Calu3 (cell line): ENCODE measurements around the gene IQCN. TPM values are rescaled to one million over a fixed set of nuclear protein-coding genes. Genes with fewer than 3 reads are reported as not detected.

Experiments
- BruUV-seq: library from RNA; stranded (reverse); fragments of 400-500 nt; replicated peaks from 2 replicates; lab custom pipeline; 2021; lab: Mats Ljungman, UMichigan
- CTCF ChIA-PET: fragments of 300-600 bp; sonication (Branson Sonifier 250); formaldehyde crosslinking; loops from one replicate; lab custom pipeline; 2022; ENCODE audit warnings: antibody characterized with exemption; lab: Charles Lee
- DNase-seq: peaks from one replicate; pipeline ENCODE4 v3.0.0; 2022
- H3K27ac Mint-ChIP-seq: one replicate; pipeline ENCODE4 v1.8.0; 2022; ENCODE audit warnings: mixed read lengths; ENCODE audit not compliant: unreplicated experiment
- H3K27me3 Mint-ChIP-seq: one replicate; pipeline ENCODE4 v1.8.0; 2022; ENCODE audit warnings: mixed read lengths; ENCODE audit not compliant: unreplicated experiment
- H3K36me3 Mint-ChIP-seq: one replicate; pipeline ENCODE4 v1.8.0; 2022; ENCODE audit warnings: mild to moderate bottlenecking, moderate library complexity, mixed read lengths; ENCODE audit not compliant: insufficient read depth, unreplicated experiment
- H3K4me1 Mint-ChIP-seq: one replicate; pipeline ENCODE4 v1.8.0; 2022; ENCODE audit warnings: mild to moderate bottlenecking, low read depth, mixed read lengths; ENCODE audit not compliant: unreplicated experiment
- H3K4me3 Mint-ChIP-seq: one replicate; pipeline ENCODE4 v1.8.0; 2022; ENCODE audit warnings: mild to moderate bottlenecking, low read depth, moderate library complexity, mixed read lengths; ENCODE audit not compliant: unreplicated experiment
- H3K9me3 Mint-ChIP-seq: one replicate; pipeline ENCODE4 v1.8.0; 2022; ENCODE audit warnings: low read depth, mixed read lengths; ENCODE audit not compliant: unreplicated experiment
- CTCF ChIP-seq: fragments of 200-600 bp; IDR thresholded peaks from one replicate; pipeline ENCODE4 v1.8.0; 2022; ENCODE audit warnings: antibody characterized with exemption; ENCODE audit not compliant: unreplicated experiment
- intact Hi-C: fragments of 100-400 bp; cut with micrococcal nuclease; formaldehyde crosslinking; loops from one replicate; pipeline ENCODE4 v1.10.0; 2022; ENCODE audit not compliant: unreplicated experiment
- total RNA-seq: library from RNA; stranded (reverse); gene quantifications from 2 replicates; pipeline ENCODE4 v1.2.3, GENCODE V29; 2022

Gene IQCN
- total RNA-seq, 1 experiment from 2014 or later: 1.6 TPM

- intact Hi-C loops: no loop called here
- peaks cover 18% of the 10 kb centered on the region for H3K4me1 Mint-ChIP-seq
- no TSS peak for BruUV-seq
- H3K36me3 Mint-ChIP-seq: peaks cover 13% of the 10 kb centered on the region
- no peak for TF ChIP-seq CTCF
- H3K27me3 Mint-ChIP-seq: no peaks in the 10 kb centered on the region
- CTCF ChIA-PET: interaction anchor here (1.8 kb wide), 1 partner anchor 14 kb away, joined by 6 read pairs; no protein-coding TSS in a partner anchor
- DNase-seq: no peak
- H3K4me3 Mint-ChIP-seq: no peak overlapping the region
- H3K9me3 Mint-ChIP-seq: no peaks in the 10 kb centered on the region
- no peak overlapping the region for H3K27ac Mint-ChIP-seq
Observed at GRCh38 chr19:18293642-18294466, 19.6 kb upstream of the IQCN start.

- TF ChIP-seq CTCF: no peak
- intact Hi-C loops: no loop called here
- no TSS peak for BruUV-seq
- peaks cover 13% of the 10 kb centered on the region for H3K36me3 Mint-ChIP-seq
- H3K27me3 Mint-ChIP-seq: no peaks in the 10 kb centered on the region
- peak overlapping the region; percentile 72 for H3K4me3 Mint-ChIP-seq
- peak overlapping the region; percentile 23 for H3K27ac Mint-ChIP-seq
- CTCF ChIA-PET: interaction anchor here (0.5 to 1.8 kb wide), 4 partner anchors 12 to 94 kb away, joined by 3 to 6 read pairs (median 4); no protein-coding TSS in a partner anchor
- H3K9me3 Mint-ChIP-seq: no peaks in the 10 kb centered on the region
- H3K4me1 Mint-ChIP-seq: peaks cover 18% of the 10 kb centered on the region
- DNase-seq: peak; percentile 34
Observed at GRCh38 chr19:18292810-18293641, 18.8 kb upstream of the IQCN start.

- Mint-ChIP-seq H3K9me3 (no peaks in the 10 kb centered on the region), H3K27me3 (no peaks in the 10 kb centered on the region), H3K27ac (no peak overlapping the region), H3K4me3 (peak overlapping the region; percentile 72), H3K36me3 (peaks cover 13% of the 10 kb centered on the region), H3K4me1 (peaks cover 18% of the 10 kb centered on the region)
- DNase-seq: no peak
- CTCF ChIA-PET: interaction anchor here (0.5 to 1.8 kb wide), 3 partner anchors 13 to 95 kb away, joined by 4 to 6 read pairs (median 4); no protein-coding TSS in a partner anchor
- TF ChIP-seq CTCF: no peak
- no TSS peak for BruUV-seq
- intact Hi-C loops: no loop called here
Observed at GRCh38 chr19:18292462-18292809, 18.2 kb upstream of the IQCN start.
